ENCODE results near the gene METRN. TPM values are rescaled to one million over a fixed set of nuclear protein-coding genes. Genes with fewer than 3 reads are reported as not detected.

Gene METRN
- total and polyA plus RNA-seq, 2 donors (not counting 1 experiment from before 2014, with no cell fraction given) = 6.9 to 10.4 TPM

GRCh38 chr16:725463-726187 lies 10.7 kb downstream of the METRN start:
- peaks cover 19% of the 10 kb centered on the region for H3K4me1 Mint-ChIP-seq
- no peaks in the 10 kb centered on the region for H3K9me3 Mint-ChIP-seq (ENCODE audit: insufficient read depth)
- Histone ChIP-seq H3K4me3 (ENCODE audit: control extremely low read depth in 1 of 5, extremely low read depth in 1 of 5, insufficient read depth in 1 of 5, low read depth in 2 of 5, low read length in 4 of 5) (no peak overlapping the region), H3K27me3 (replicated peaks in 1 of 4; ENCODE audit: control extremely low read depth in 1 of 4, control insufficient read depth in 3 of 4, insufficient read depth in 4 of 4, low read length in 3 of 4) (no peaks in the 10 kb centered on the region), H3K9ac (ENCODE audit: low read length) (no peak overlapping the region), H2AFZ (ENCODE audit: insufficient read depth, low read depth, low read length, poor library complexity, severe bottlenecking) (no peak overlapping the region), H3K79me2 (ENCODE audit: control insufficient read depth, insufficient read depth, low read length) (no peaks in the 10 kb centered on the region), H3K27ac (ENCODE audit: low read length in 2 of 2) (peak overlapping the region in 1 of 2 donors; percentile 33), H4K20me1 (ENCODE audit: control insufficient read depth, insufficient read depth, low read length, poor library complexity, severe bottlenecking) (peaks cover 23% of the 10 kb centered on the region), H3K9me3 (ENCODE audit: control extremely low read depth in 1 of 3, control insufficient read depth in 2 of 3, insufficient read depth in 1 of 3, low read length in 2 of 3) (peaks cover 0 to 3% (median 0%) of the 10 kb centered on the region in 3 donors), H3K4me1 (ENCODE audit: control insufficient read depth in 2 of 2, insufficient read depth in 2 of 2, low read length in 2 of 2) (peaks cover 17 to 38% of the 10 kb centered on the region in 2 donors), H3K36me3 (replicated peaks in 1 of 2; ENCODE audit: control extremely low read depth in 1 of 2, control insufficient read depth in 1 of 2, extremely low read depth in 1 of 2, insufficient read depth in 2 of 2, low read length in 1 of 2) (peaks cover 0 to under 1% of the 10 kb centered on the region in 2 experiments), H3K4me2 (replicated peaks; ENCODE audit: low read depth, low read length, poor library complexity, severe bottlenecking) (peak overlapping the region; percentile 97)
- ChIA-PET POLR2A (interaction anchor here (0.6 to 2.2 kb wide), 2 partner anchors 10 to 27 kb away, joined by 7 to 11 read pairs; partner anchors contain the start of gene METRN), CTCF (interaction anchor here (0.9 to 1.5 kb wide), 3 partner anchors 10 to 13 kb away, joined by 3 to 8 read pairs (median 5); partner anchors contain the start of gene METRN)
- ATAC-seq (ENCODE audit: low read depth) (no peak), DNase-seq (peak; percentile 46)
- TF ChIP-seq EZH2 (IDR thresholded peaks at IDR 0.05; ENCODE audit: borderline replicate concordance, insufficient read depth, low read depth, low read length, poor library complexity, severe bottlenecking) = no peak
- TF ChIP-seq CTCF (IDR thresholded peaks at IDR 0.05) = no peak
- H3K4me3 Mint-ChIP-seq = peak overlapping the region; percentile 79
- intact Hi-C loops (cut with micrococcal nuclease) = loop anchor here (5.0 kb wide), 1 partner anchor 887 kb away; the partner anchor contains the start of genes CRAMP1 and IFT140
- WGBS (ENCODE audit: insufficient coverage) = 87% methylated on average over 23 of the region's 23 CpGs
- H3K27me3 Mint-ChIP-seq = no peaks in the 10 kb centered on the region
- peak overlapping the region; percentile 20 for H3K27ac Mint-ChIP-seq

DNA sequence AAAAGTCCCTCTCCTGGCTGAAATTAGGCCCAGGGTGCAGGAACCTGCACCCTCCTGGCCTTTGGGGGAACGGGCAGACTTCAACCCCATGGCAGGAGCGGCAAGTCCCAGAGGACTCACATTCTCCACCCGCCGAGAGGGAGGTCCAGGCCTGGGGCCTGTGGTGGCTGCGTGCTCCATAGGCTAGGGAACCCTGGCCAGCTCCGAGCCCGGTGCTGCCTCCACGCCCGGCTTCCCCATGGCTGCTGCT lies 11.2 kb downstream of the METRN start:
- Histone ChIP-seq H4K20me1 (ENCODE audit: control insufficient read depth, insufficient read depth, low read length, poor library complexity, severe bottlenecking) (peaks cover 23% of the 10 kb centered on the region), H3K9ac (ENCODE audit: low read length) (peak overlapping the region; percentile 86), H3K4me3 (ENCODE audit: control extremely low read depth in 1 of 5, extremely low read depth in 1 of 5, insufficient read depth in 1 of 5, low read depth in 2 of 5, low read length in 4 of 5) (peak overlapping the region in 2 of 5 experiments; percentile 44 to 77), H3K27ac (ENCODE audit: low read length in 2 of 2) (peak overlapping the region; percentile 19 to 33), H3K4me1 (ENCODE audit: control insufficient read depth in 2 of 2, insufficient read depth in 2 of 2, low read length in 2 of 2) (peaks cover 17 to 36% of the 10 kb centered on the region in 2 donors), H3K27me3 (replicated peaks in 1 of 4; ENCODE audit: control extremely low read depth in 1 of 4, control insufficient read depth in 3 of 4, insufficient read depth in 4 of 4, low read length in 3 of 4) (no peaks in the 10 kb centered on the region), H3K4me2 (replicated peaks; ENCODE audit: low read depth, low read length, poor library complexity, severe bottlenecking) (peak overlapping the region; percentile 97), H3K9me3 (ENCODE audit: control extremely low read depth in 1 of 3, control insufficient read depth in 2 of 3, insufficient read depth in 1 of 3, low read length in 2 of 3) (peaks cover 0 to 3% (median 0%) of the 10 kb centered on the region in 3 donors), H3K36me3 (replicated peaks in 1 of 2; ENCODE audit: control extremely low read depth in 1 of 2, control insufficient read depth in 1 of 2, extremely low read depth in 1 of 2, insufficient read depth in 2 of 2, low read length in 1 of 2) (peaks cover 0 to 5% of the 10 kb centered on the region in 2 experiments), H3K79me2 (ENCODE audit: control insufficient read depth, insufficient read depth, low read length) (no peaks in the 10 kb centered on the region), H2AFZ (ENCODE audit: insufficient read depth, low read depth, low read length, poor library complexity, severe bottlenecking) (peak overlapping the region; percentile 62)
- Mint-ChIP-seq H3K27me3 (no peaks in the 10 kb centered on the region), H3K4me1 (peaks cover 19% of the 10 kb centered on the region), H3K27ac (no peak overlapping the region), H3K4me3 (peak overlapping the region; percentile 79), H3K9me3 (ENCODE audit: insufficient read depth) (no peaks in the 10 kb centered on the region)
- WGBS (ENCODE audit: insufficient coverage) = 35% methylated on average over 9 of the region's 9 CpGs
- POLR2A ChIA-PET = interaction anchor here (0.6 to 2.2 kb wide), 2 partner anchors 11 to 28 kb away, joined by 7 to 11 read pairs; partner anchors contain the start of gene METRN
- peak; percentile 50 for DNase-seq
- CTCF ChIA-PET = interaction anchor here (1.5 kb wide), 1 partner anchor 10 kb away, joined by 8 read pairs; no protein-coding TSS in a partner anchor
- ATAC-seq (ENCODE audit: low read depth) = no peak
- intact Hi-C loops (cut with micrococcal nuclease) = loop anchor here (5.0 kb wide), 1 partner anchor 886 kb away; the partner anchor contains the start of genes CRAMP1 and IFT140
- TF ChIP-seq EZH2 (IDR thresholded peaks at IDR 0.05; ENCODE audit: borderline replicate concordance, insufficient read depth, low read depth, low read length, poor library complexity, severe bottlenecking) (no peak), CTCF (IDR thresholded peaks at IDR 0.05) (no peak)
